HG02623 (cell line): ENCODE measurements around the gene LARGE2.
A peak's percentile ranks its signal among the peaks of the same experiment; 100 is the strongest.
"Not testable (repeated sequence)": the region's sequence is repeated elsewhere in the genome, so short reads cannot be mapped to it uniquely, and the experiment has no call there.

Experiments used
- ATAC-seq: cut with Tn5 transposase; IDR thresholded peaks from one replicate; pipeline ENCODE4 v1.9.1; 2021; ENCODE audit warnings: moderate library complexity; ENCODE audit not compliant: unreplicated experiment

The LARGE2 gene

DNA sequence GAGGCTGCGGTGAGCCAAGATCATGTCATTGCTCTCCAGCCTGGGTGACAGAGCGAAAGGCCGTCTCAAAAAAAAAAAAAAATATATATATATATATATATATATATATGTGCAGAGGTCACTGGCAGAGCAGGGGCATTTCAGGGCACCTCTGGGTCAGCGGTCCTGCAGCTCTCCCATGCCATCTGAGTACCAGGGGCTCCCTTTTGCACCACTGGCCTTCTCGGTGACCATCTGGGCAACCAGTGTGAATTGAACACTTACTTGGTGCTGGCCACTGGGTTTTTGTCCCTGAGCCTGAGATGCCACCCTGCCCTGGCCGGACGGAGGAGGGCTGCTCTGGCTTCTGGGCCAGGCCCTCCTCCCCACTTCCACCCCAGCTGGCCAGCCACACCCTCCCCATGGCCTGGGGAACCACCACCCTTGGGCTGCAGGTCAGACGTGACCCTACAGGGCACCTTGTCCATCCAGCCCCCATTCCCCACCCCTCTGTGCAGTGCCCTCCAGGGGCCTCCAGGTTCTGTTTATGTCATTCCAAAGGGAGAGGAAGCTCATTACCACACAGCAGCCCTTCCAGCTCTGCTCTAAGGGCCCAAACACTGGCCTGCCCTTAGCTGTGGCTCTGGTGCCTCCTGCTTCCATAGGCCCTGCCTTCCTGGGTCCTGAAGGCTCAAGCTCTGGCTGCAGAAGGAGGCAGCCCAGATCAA is 26.8 kb upstream of the LARGE2 start:
- ATAC-seq = no peak

DNA sequence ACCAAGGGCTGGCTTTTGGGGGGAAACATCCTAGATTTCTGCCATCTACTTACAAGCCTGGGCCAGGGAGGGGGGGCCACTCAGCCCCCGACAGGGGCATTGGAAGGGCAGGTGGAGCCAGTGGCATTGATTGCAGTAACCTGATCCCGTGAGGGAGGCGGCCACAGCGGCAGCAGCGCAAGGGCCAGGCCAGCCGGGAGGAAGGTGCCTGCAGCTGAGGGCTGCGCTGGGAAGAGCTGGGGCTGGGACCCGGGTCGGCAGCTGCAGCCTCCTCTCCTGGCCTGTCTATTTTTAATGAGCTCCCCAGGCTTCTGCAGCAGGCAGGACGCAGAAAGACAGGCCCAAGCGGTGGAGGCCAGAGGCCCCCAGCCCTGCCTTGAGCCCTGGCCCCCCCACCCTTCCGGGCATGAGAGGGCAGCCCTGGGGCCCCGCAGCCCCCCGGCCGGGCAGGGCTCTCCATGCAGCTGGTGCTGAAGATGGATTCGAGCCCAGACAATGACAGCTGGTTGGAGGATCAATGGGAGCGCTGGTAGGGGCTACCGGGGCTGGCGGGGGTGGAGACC is 26.0 kb upstream of the LARGE2 start:
- ATAC-seq = no peak

DNA sequence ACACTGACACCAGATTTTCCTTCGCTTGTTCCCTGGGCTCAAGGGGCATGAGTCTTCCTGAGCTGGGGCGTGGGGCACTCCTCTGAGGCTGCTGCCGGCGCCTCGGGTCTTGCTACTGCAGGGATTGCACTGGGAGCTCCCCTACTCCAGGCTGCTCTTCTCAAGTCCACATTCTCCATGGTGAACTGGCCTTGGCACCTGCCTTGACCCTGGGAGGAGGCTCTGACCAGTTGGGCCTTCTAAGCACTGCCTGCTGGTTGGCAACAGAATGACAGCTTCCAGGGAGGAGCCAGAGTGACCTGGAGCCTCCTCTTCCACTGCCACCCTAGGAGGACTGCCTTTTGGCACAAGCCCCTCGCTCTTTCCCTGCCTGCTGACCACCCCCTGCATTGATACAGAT is 24.9 kb upstream of the LARGE2 start:
- ATAC-seq = no peak

DNA sequence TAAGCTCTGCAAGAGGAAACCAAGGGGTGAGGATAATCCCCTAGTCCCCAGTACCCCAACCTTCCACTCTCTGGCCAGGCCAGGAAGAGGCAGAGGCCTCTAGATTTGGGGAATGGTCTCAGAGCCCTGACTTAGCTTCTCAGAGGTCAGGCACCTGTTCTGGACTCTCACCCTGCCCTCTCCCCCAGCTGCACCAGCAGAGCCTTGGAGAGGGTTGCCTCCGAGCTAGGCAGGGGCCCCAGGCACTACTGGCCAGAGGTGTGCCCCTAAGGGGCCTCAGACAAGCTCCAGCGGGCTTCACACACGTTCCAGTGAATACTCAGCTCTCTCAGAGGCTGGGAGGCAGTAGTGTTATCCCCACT is 23.4 kb upstream of the LARGE2 start:
- no peak for ATAC-seq

DNA sequence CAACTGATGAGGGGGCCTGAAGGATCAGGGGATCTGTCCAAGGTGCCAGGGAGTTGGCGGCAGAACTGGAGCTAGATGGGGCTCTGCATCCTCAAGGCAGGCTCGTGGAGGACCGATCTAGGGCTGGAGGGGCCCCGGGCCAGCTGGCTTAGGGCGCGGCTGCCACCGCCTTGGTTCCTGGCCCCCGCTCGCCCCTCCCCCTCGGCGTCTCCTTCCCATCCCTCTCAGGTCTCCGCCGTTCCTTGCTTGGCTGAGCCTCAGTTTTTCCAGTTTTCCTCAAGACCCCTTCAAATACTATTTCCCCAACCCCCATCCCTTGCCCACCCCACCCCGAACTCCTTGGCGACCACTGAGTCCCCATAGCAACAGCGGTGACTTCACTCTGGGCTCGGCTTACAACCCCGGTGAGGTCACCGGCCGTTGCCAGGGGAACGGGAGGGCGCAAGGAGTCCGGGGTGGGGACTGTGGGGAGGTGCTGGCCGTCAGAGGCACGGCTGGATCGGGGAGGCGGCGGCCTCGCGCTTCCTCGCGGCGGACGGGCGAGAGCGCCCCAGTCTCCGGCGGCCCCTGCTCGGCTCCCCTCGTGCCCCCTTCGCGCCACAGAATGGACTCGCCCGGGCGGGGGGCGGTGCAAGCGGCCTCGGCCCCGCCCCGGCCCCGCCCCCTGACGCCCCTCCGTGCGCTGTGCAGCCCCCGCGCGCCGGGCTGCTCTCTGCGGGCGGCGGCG is 22.8 kb upstream of the LARGE2 start:
- ATAC-seq = peak; percentile 60

DNA sequence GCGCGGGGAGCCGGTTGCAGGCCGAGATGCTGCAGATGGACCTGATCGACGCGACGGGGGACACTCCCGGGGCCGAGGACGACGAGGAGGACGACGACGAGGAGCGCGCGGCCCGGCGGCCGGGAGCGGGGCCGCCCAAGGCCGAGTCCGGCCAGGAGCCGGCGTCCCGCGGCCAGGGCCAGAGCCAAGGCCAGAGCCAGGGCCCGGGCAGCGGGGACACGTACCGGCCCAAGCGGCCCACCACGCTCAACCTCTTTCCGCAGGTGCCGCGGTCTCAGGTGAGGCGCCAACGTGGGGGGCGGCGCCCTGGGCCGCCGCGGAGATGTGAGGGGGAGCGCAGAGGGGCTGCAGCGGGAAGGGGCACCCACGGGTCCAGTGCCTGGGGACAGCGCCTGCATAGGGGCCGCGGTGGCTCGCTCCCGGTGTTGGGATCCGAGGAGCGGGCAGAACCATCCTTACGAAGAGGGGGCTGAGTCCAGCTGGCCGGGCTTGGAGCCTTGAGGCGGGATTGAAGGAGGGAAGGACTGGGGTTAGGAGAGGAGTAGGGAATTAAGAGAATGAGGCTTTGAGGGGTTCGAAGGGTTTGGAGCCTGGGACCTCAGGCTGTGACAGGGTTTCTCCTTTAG is 22.2 kb upstream of the LARGE2 start:
- ATAC-seq = peak; percentile 3

- no peak for ATAC-seq
These were observed 21.4 kb upstream of the LARGE2 start for GRCh38 chr11:45900916-45901617.

DNA sequence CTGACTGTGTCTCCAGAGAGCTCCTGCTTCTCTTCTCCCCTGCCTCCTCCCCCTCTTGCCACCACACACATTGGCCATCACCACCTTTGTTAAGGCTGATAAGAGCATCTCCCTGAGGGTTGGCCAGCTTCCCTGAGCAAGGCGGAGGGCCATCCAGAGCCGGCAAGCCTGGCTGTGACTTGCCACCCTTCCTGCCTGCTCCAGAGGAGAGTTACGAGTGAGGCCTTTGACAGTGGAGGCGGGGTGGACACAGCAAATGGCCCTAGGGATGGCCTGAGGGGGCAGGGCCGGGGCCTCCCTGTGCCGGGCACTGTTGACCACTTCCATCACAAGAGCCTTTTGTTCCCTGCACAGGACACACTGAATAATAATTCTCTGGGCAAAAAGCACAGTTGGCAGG is 20.8 kb upstream of the LARGE2 start:
- ATAC-seq = no peak

DNA sequence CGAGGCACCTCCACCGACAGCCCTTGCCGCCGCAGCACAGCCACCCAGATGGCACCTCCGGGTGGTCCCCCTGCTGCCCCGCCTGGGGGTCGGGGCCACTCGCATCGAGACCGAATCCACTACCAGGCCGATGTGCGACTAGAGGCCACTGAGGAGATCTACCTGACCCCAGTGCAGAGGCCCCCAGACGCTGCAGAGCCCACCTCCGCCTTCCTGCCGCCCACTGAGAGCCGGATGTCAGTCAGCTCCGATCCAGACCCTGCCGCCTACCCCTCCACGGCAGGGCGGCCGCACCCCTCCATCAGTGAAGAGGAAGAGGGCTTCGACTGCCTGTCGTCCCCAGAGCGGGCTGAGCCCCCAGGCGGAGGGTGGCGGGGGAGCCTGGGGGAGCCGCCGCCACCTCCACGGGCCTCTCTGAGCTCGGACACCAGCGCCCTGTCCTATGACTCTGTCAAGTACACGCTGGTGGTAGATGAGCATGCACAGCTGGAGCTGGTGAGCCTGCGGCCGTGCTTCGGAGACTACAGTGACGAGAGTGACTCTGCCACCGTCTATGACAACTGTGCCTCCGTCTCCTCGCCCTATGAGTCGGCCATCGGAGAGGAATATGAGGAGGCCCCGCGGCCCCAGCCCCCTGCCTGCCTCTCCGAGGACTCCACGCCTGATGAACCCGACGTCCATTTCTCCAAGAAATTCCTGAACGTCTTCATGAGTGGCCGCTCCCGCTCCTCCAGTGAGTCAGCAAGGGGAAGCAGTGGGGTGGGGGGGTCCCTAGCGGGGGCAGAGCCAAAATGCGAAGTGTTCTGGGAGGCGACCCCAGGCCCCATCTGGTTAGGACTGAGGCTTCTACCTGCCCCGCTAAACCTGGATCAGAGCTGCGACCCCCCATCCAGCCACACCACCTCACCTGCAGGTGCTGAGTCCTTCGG is 19.7 kb upstream of the LARGE2 start:
- no peak for ATAC-seq

GRCh38 chr11:45904309-45904915 is 18.0 kb upstream of the LARGE2 start:
- ATAC-seq = no peak

- no peak for ATAC-seq
These were observed 17.4 kb upstream of the LARGE2 start for GRCh38 chr11:45905095-45905494.

- ATAC-seq = not testable (repeated sequence)
These were observed 16.9 kb upstream of the LARGE2 start for GRCh38 chr11:45905576-45905975.

GRCh38 chr11:45906096-45906682 is 16.3 kb upstream of the LARGE2 start:
- no peak for ATAC-seq

- ATAC-seq = no peak
These were observed 15.4 kb upstream of the LARGE2 start, which contains the start of gene FREY1 for GRCh38 chr11:45906965-45907611. FREY1 (minus strand) TSS chr11:45907271; CDS start chr11:45907245, 26 bp downstream.

GRCh38 chr11:45907911-45908370 is 14.5 kb upstream of the LARGE2 start:
- no peak for ATAC-seq

DNA sequence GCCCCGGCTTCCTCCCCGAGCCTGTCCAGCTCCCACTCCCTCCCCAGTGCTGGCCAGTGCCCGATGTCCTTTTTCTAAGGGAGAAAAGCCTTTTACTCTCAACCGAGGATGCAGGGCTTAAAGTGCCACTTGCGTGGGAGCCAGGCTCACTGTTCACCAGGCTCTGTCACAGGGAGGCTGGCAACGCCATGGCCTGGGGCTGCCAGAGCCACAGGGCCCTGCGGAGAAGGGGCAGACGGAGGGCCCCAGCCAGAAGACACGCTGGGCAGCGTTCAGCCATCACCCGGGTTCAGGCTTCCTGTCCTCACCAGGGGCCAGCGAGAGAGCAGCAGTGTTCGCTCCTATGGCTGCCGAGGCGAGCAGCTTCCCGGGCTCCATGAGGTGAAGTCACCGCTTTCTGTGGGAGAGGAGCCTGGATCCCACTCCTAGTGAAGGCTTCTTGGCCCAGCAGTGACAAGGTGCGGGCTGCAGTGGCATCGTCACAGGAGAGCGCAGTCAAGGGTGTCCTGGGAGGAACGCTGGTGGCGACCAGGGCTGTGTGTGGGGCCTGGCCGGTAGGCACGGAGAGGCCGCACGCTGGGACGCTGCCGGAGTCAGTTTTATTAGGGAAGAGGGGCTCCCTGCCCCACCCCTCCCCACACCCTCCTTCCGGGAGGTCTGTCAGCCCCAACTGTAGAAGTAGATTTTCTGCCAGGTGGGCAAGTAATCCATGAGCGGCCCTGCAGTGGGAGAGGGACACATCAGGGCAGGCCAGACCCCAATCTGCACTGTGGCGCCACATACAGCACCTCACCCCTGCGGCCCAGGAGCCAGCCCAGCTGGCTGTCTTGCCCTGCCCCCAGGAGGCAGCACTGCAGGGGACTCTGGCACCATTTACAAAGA is 12.6 kb upstream of the LARGE2 start:
- ATAC-seq = no peak

DNA sequence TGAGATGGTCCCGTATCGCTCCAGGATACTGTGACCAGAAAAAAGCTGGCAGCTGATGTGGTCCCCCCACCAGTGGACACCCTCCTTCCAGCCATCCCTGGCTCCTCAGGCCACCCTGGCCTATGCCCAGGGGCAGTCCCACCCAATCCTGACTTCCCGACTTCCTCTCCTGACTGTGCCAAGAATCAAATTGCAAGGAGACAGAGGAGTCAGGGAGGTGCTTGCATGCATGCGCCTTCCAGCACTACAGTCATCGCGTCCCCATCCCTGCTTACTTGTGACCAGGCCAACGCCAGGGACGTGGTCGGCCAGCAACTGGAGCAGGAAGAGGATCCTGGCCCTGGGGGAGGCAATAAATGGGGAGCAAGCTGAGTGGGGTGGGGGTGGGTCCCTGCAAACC is 11.8 kb upstream of the LARGE2 start:
- no peak for ATAC-seq

DNA sequence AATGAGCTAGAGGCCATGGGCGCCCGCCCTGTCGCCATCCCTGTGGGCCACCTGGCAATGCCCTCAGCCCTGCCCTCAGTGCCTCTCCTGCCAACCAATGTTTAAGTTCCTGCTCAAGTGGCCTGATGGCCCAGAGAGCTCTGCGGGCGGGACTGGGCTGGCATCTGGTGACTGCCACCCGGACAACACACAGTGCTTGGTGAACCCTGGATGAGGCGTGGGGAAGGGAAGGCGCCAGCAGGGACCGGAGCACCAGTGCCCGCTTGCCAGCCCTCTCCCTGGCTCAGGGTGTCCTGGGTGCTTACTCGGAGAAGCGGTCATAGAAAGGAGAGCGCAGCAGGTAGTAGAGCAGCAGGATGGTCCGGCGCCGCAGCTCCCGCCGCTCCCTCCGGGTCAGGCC is 8.9 kb upstream of the LARGE2 start:
- ATAC-seq = no peak
